Parathyroid adenoma (tissue), 2 donors: Measurements from ENCODE around the gene MAP1B.

Experiments
- H2AFZ ChIP-seq: fragments of 300-600 bp; sonication (generic); one replicate; pipeline ENCODE4 v1.7.0; 2017; ENCODE audit warnings: antibody characterized with exemption, mild to moderate bottlenecking
- H3K27ac ChIP-seq: fragments of 300-600 bp; sonication (generic); one replicate; pipeline ENCODE4 v1.7.0; 2017
- H3K27me3 ChIP-seq: fragments of 300-600 bp; sonication (generic); one replicate; pipeline ENCODE4 v1.7.0; 2017; ENCODE audit warnings: low read length; ENCODE audit not compliant: control insufficient read depth, insufficient read depth
- H3K36me3 ChIP-seq: fragments of 300-600 bp; sonication (generic); one replicate; pipeline ENCODE4 v1.7.0; 2017; ENCODE audit warnings: low read length; ENCODE audit not compliant: control insufficient read depth, insufficient read depth
- H3K4me1 ChIP-seq: fragments of 300-600 bp; sonication (generic); one replicate; pipeline ENCODE4 v1.7.0; 2017; ENCODE audit warnings: control low read depth
- H3K4me2 ChIP-seq: fragments of 300-600 bp; sonication (generic); one replicate; pipeline ENCODE4 v1.7.0; 2017; ENCODE audit warnings: low read length
- H3K4me3 ChIP-seq: fragments of 300-600 bp; sonication (generic); one replicate; pipeline ENCODE4 v1.7.0; 2017; ENCODE audit warnings: low read depth, low read length
- H3K79me2 ChIP-seq: fragments of 300-600 bp; sonication (generic); one replicate; pipeline ENCODE4 v1.7.0; 2017; ENCODE audit warnings: control low read depth
- H3K9ac ChIP-seq: fragments of 300-600 bp; sonication (generic); one replicate; pipeline ENCODE4 v1.7.0; 2017; ENCODE audit warnings: mild to moderate bottlenecking
- H3K9me3 ChIP-seq: fragments of 300-600 bp; sonication (generic); one replicate; pipeline ENCODE4 v1.7.0; 2017; ENCODE audit warnings: low read length; ENCODE audit not compliant: control insufficient read depth
- CTCF ChIP-seq: fragments of 300-600 bp; sonication (generic); IDR thresholded peaks from one replicate; pipeline ENCODE4 v1.7.0; 2017; ENCODE audit warnings: antibody characterized with exemption, mild to moderate bottlenecking
- donor health status: primary hyperparathyroidism.

The MAP1B gene

GRCh38 chr5:72093217-72093616 is 14.1 kb upstream of the MAP1B start:
- Histone ChIP-seq H3K9me3 (no peaks in the 10 kb centered on the region), H3K4me3 (no peak overlapping the region), H3K27ac (no peak overlapping the region), H3K4me1 (no peaks in the 10 kb centered on the region), H3K27me3 (no peaks in the 10 kb centered on the region), H2AFZ (no peak overlapping the region), H3K4me2 (no peak overlapping the region), H3K79me2 (no peaks in the 10 kb centered on the region), H3K36me3 (no peaks in the 10 kb centered on the region), H3K9ac (no peak overlapping the region)
- TF ChIP-seq CTCF, result no peak

GRCh38 chr5:72093824-72094223 is 13.5 kb upstream of the MAP1B start:
- H3K79me2 ChIP-seq, result no peaks in the 10 kb centered on the region
- H3K9ac ChIP-seq, result no peak overlapping the region

DNA sequence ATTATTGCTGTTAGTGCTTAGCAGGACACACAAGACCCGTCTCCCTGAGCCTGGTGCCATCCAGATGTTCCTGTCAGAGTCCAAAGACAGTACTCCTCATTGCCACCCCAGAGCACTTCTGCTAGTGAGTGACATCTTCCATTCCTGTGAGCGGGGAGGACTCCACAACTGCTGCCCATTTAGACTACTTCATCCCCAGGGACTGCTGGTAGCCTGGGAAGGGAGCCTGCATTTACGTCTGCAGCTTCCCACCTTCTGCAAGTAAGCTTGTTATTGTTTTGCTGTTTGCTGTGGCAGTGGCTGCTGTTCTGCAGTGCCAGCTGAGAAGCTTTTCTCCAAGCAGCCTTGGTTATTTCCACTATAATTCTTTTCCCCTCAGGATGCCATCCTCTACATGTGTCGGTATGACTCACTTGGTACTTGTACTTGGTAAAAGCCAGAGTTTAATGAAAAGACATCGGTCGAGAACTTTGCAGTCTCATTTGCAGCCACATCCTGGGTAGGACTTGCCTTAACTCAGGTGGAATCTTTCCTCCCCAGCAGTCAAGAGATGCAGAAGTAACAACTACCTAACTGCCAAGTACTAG is 10.6 kb upstream of the MAP1B start:
- H3K4me3 ChIP-seq, result no peak overlapping the region
- H3K4me2 ChIP-seq, result no peak overlapping the region
- no peaks in the 10 kb centered on the region for H3K36me3 ChIP-seq
- no peak for TF ChIP-seq CTCF
- no peak overlapping the region for H2AFZ ChIP-seq
- no peak overlapping the region for H3K27ac ChIP-seq
- no peaks in the 10 kb centered on the region for H3K79me2 ChIP-seq
- H3K9ac ChIP-seq, result no peak overlapping the region
- H3K4me1 ChIP-seq, result no peaks in the 10 kb centered on the region
- no peaks in the 10 kb centered on the region for H3K9me3 ChIP-seq
- no peaks in the 10 kb centered on the region for H3K27me3 ChIP-seq

More at GRCh38 chr5:72093824-72094223, 13.5 kb upstream of the MAP1B start:
- Histone ChIP-seq H2AFZ (no peak overlapping the region), H3K36me3 (no peaks in the 10 kb centered on the region), H3K4me2 (no peak overlapping the region), H3K9me3 (no peaks in the 10 kb centered on the region), H3K4me1 (no peaks in the 10 kb centered on the region), H3K27me3 (no peaks in the 10 kb centered on the region), H3K4me3 (no peak overlapping the region), H3K27ac (no peak overlapping the region)
- TF ChIP-seq CTCF, result no peak

- Histone ChIP-seq H3K4me3 (no peak overlapping the region), H3K4me1 (no peaks in the 10 kb centered on the region), H3K9me3 (no peaks in the 10 kb centered on the region), H3K4me2 (no peak overlapping the region), H3K27me3 (no peaks in the 10 kb centered on the region), H3K27ac (no peak overlapping the region), H2AFZ (no peak overlapping the region), H3K9ac (no peak overlapping the region), H3K79me2 (no peaks in the 10 kb centered on the region), H3K36me3 (no peaks in the 10 kb centered on the region)
- TF ChIP-seq CTCF, result no peak
Measured at GRCh38 chr5:72101828-72102227, 5.4 kb upstream of the MAP1B start.

- peak overlapping the region; percentile 87 for H2AFZ ChIP-seq
- H3K27ac ChIP-seq, result no peak overlapping the region
- H3K36me3 ChIP-seq, result no peaks in the 10 kb centered on the region
- no peaks in the 10 kb centered on the region for H3K4me1 ChIP-seq
- H3K27me3 ChIP-seq, result no peaks in the 10 kb centered on the region
- peak overlapping the region; percentile 52 for H3K4me3 ChIP-seq
- peaks cover 2% of the 10 kb centered on the region for H3K79me2 ChIP-seq
- TF ChIP-seq CTCF, result no peak
- H3K9me3 ChIP-seq, result no peaks in the 10 kb centered on the region
- no peak overlapping the region for H3K9ac ChIP-seq
- H3K4me2 ChIP-seq, result peak overlapping the region; percentile 70
Measured at GRCh38 chr5:72106817-72107130, 501 bp upstream of the MAP1B start.
